Activated CD8-positive, alpha-beta memory T cell treated with anti-CD3 and anti-CD28 coated beads, Interleukin-2, amount 50 U/mL, for 1 hour (primary cell): ENCODE data around the gene USP26.
"Not testable (repeated sequence)": the region's sequence is repeated elsewhere in the genome, so short reads cannot be mapped to it uniquely, and the experiment has no call there.

Experiments
- DNase-seq: peaks from one replicate; pipeline ENCODE4 v3.0.0-alpha.2; 2020; ENCODE audit errors: extremely low read depth

The USP26 gene

DNA sequence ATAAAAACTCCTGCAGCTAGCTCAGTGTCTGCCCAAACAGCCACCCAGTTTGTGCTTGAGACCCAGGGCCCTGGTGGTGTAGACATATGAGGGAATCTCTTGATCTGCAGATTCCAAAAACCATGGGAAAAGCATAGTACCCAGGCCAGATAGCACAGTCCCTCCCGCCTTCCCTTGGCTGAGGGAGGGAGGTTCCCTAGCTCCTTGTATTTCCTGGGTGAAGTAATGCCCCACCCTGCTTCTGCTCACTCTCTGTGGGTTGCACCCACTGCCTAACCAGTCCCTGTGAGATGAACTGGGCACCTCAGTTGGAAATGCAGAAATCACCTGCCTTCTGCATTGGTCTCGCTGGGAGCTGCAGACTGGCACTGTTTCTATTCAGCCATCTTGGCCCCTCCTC lies 54.6 kb downstream of the USP26 start:
- DNase-seq: no peak

- DNase-seq: no peak
Observed at GRCh38 chrX:133033010-133033409, 63.9 kb downstream of the USP26 start.

DNA sequence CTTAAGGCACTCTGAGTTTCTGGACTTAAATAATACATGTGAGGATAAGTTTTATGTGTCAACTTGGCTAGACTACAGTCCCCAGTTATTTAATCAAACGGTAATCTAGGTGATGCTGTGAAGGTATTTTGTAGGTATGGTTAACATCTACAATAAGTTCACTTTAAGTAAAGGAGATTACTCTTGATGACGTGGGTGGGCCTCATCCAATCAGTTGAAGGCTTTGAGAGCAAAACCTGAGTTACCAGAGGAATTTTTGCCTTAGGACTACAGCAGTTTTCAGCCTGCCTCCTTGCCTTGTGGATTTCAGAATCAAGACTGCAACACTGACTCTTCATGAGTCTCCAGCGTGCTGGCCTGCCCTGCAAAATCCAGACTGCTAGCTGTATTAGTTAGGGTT lies 78.7 kb downstream of the USP26 start:
- DNase-seq: no peak

DNA sequence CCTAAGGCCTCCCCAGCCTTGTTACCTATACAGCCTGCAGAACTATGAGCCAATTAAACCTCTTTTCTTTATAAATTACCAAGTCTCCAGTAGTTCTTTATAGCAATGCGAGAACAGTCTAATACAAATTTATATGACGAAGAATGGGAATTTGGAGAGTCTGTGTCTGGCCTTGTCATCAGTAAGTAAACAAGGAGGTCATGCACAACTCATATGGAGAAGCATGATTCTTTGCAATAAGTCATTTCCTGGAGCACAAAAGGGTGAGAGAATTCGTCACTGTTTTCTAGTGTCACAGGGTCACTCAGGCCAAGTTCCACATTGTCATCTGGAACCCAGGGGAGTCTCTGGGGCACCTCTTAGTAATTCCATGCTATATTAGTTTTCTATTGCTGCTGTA lies 89.5 kb downstream of the USP26 start:
- no peak for DNase-seq

DNA sequence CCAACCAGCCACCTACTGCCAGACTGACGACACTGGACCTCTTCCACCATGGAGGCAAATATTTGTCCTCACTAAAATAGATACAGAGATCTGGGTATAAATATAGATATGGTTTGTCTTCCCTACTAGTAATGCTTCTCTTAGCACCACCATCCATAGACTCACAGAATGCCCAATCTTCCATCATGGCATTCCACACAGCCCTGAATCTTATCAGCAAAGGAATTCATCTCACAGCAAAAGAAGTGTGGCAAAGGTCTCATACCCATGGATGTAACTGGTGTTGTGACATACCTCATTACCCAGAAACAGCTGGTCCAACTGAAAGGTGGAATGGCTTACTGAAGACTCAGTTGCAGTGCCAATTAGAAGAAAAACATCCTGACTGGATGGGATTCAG lies 91.3 kb downstream of the USP26 start:
- no peak for DNase-seq

DNA sequence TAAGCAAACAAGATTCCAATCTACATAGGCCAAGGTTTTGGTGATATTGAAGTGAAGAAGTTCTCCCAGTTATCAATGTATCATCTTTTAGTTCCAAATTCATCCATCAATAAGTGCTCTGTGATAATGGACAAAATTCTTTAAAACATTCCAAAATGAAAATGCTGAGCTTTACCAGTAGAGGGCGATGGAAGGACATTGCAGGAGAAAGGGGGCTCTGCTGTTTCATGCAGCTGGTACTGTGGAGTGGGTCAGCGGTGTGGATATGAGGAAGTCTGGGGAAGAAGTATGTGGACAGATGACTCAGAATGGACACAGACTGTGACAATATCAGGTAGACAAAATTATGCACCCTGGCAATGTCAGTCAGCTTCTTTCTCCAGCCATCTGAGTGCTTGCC lies 91.9 kb downstream of the USP26 start:
- DNase-seq: no peak

GRCh38 chrX:132999209-132999608 lies 97.7 kb downstream of the USP26 start:
- no peak for DNase-seq

DNA sequence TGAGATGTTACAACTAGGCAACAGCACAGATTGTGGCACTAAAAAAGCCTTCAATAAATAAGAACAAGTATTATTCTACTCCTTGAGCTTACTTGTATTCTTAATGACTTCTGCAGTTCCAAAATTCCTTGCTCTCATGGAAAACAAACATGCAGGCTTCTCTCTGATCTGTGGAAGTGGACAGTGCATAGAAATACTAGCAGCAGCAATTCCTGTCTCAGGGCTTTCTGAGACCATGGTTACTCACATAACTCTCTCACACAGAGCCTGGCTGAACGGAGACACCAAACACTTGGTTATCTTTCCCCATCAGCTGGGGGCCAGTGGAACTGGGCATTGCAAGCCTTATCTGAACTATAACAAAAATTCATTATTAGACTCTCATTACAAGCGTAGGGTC lies 106.1 kb downstream of the USP26 start:
- no peak for DNase-seq

- no peak for DNase-seq
Observed at GRCh38 chrX:132986556-132986955, 110.4 kb downstream of the USP26 start.

GRCh38 chrX:132984058-132984650 lies 112.8 kb downstream of the USP26 start:
- no peak for DNase-seq

GRCh38 chrX:132983496-132983895 lies 113.4 kb downstream of the USP26 start:
- no peak for DNase-seq

DNA sequence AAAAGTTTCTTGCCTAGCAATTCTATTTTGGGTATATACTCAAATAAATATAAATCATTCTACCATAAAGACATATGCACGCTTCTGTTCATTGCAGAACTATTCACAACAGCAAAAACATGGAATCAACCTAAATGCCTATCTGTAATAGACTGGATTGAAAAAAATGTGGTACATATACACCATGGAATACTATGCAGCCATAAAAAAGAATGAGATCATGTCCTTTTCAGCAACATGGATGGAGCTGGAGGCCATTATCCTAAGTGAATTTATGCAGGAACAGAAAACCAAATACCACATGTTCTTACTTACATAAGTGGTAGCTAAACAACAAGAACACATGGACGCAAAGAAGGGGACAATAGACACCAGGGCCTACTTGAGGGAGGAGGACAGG lies 116.9 kb downstream of the USP26 start:
- DNase-seq: not testable (repeated sequence)
